AG04450 (cell line): ENCODE measurements around the gene MLANA. TPM values are rescaled to one million over a fixed set of nuclear protein-coding genes. Genes with fewer than 3 reads are reported as not detected.

Experiments used
- CTCF ChIA-PET: fragments of 300-600, 350-600 bp; formaldehyde crosslinking; extraction: SDS; loops from one replicate; lab custom pipeline; 2022; ENCODE audit warnings: antibody characterized with exemption, inconsistent platforms; lab: Charles Lee
- POLR2A ChIA-PET: fragments of 350-600 bp; formaldehyde crosslinking; extraction: SDS; loops from one replicate; lab custom pipeline; 2021; ENCODE audit warnings: antibody characterized with exemption, inconsistent platforms; lab: Yijun Ruan, JAX
- DNase-seq: peaks from one replicate; pipeline ENCODE4 v3.0.0-alpha.2; 2011; ENCODE audit warnings: low read depth, low spot score
- H3K27ac ChIP-seq: one replicate; pipeline ENCODE4 v1.5.1; 2012; ENCODE audit warnings: low read depth, low read length, control low read depth
- H3K27me3 ChIP-seq: one replicate; pipeline ENCODE4 v1.6.0; 2012; ENCODE audit warnings: low read length; ENCODE audit not compliant: control insufficient read depth, insufficient read depth
- H3K4me3 ChIP-seq: 2 replicates; pipeline ENCODE4 v1.5.1; 2011; ENCODE audit warnings: mild to moderate bottlenecking, low read depth, low read length, control low read depth
- H3K9me3 ChIP-seq: 2 replicates; pipeline ENCODE4 v1.5.1; 2012; ENCODE audit warnings: low read length; ENCODE audit not compliant: control insufficient read depth, insufficient read depth
- CTCF ChIP-seq: IDR thresholded peaks from 2 replicates; pipeline ENCODE4 v1.5.1; 2011; ENCODE audit warnings: low read depth, low read length, control low read depth, inconsistent platforms
- polyA plus RNA-seq: library from polyadenylated mRNA; depleted of rRNA; stranded (reverse); fragments of >200 nt; gene quantifications from 2 replicates; pipeline ENCODE4 v1.2.3, GENCODE V29; 2011

Gene MLANA
- polyA plus RNA-seq, 1 experiment: not detected

- 0 out of 2 replicates have a peak, but pooled peaks cover 3% of the 10 kb centered on the region for H3K9me3 ChIP-seq
- CTCF ChIA-PET: interaction anchor here (3.7 kb wide), 1 partner anchor 12 kb away, joined by 27 read pairs; the partner anchor contains the start of gene ERMP1
- H3K4me3 ChIP-seq: no peak overlapping the region
- H3K27ac ChIP-seq: no peak overlapping the region
- TF ChIP-seq CTCF: no peak
- POLR2A ChIA-PET: interaction anchor here (0.7 kb wide), 4 partner anchors 162 to 1529 kb away, joined by 3 to 4 read pairs (median 3); no protein-coding TSS in a partner anchor
- peaks cover 13% of the 10 kb centered on the region for H3K27me3 ChIP-seq
- no peak for DNase-seq
These were observed 45.5 kb upstream of the MLANA start for GRCh38 chr9:5845157-5845531.

GRCh38 chr9:5846096-5846495 is 44.6 kb upstream of the MLANA start:
- no peak overlapping the region for H3K27ac ChIP-seq
- peaks cover 13% of the 10 kb centered on the region for H3K27me3 ChIP-seq
- no peak overlapping the region for H3K4me3 ChIP-seq
- H3K9me3 ChIP-seq: 0 out of 2 replicates have a peak, but pooled peaks cover 3% of the 10 kb centered on the region
- no peak for DNase-seq
- ChIA-PET POLR2A (no interaction called here), CTCF (interaction anchor here (0.6 to 1.4 kb wide), 2 partner anchors 12 to 208 kb away, joined by 3 to 4 read pairs; no protein-coding TSS in a partner anchor)
- no peak for TF ChIP-seq CTCF

GRCh38 chr9:5846501-5846921 is 44.2 kb upstream of the MLANA start:
- H3K9me3 ChIP-seq: 0 out of 2 replicates have a peak, but pooled peaks cover 3% of the 10 kb centered on the region
- H3K27me3 ChIP-seq: peaks cover 13% of the 10 kb centered on the region
- ChIA-PET POLR2A (no interaction called here), CTCF (interaction anchor here (0.6 to 1.4 kb wide), 2 partner anchors 13 to 208 kb away, joined by 3 to 4 read pairs; no protein-coding TSS in a partner anchor)
- no peak overlapping the region for H3K4me3 ChIP-seq
- no peak overlapping the region for H3K27ac ChIP-seq
- no peak for TF ChIP-seq CTCF
- DNase-seq: no peak

GRCh38 chr9:5848372-5848882 is 42.3 kb upstream of the MLANA start:
- ChIA-PET CTCF (interaction anchor here (1.2 to 3.0 kb wide), 2 partner anchors 16 to 38 kb away, joined by 4 to 14 read pairs; partner anchors contain the start of gene ERMP1), POLR2A (no interaction called here)
- Histone ChIP-seq H3K4me3 (no peak overlapping the region), H3K27ac (no peak overlapping the region), H3K27me3 (peaks cover 26% of the 10 kb centered on the region), H3K9me3 (no peaks in the 10 kb centered on the region)
- DNase-seq: no peak
- no peak for TF ChIP-seq CTCF

- H3K27ac ChIP-seq: no peak overlapping the region
- no peak for TF ChIP-seq CTCF
- no peak overlapping the region for H3K4me3 ChIP-seq
- CTCF ChIA-PET: interaction anchor here (1.6 to 3.0 kb wide), 2 partner anchors 18 to 35 kb away, joined by 9 to 14 read pairs; partner anchors contain the start of gene ERMP1
- no peaks in the 10 kb centered on the region for H3K9me3 ChIP-seq
- H3K27me3 ChIP-seq: peaks cover 39% of the 10 kb centered on the region
- no peak for DNase-seq
- POLR2A ChIA-PET: no interaction called here
These were observed 40.0 kb upstream of the MLANA start for GRCh38 chr9:5850724-5851122.
